DND-41 (cell line): ENCODE measurements around the gene C2CD3.

Source experiments
- ATAC-seq: fragments of 200-7000 bp; cut with Tn5 transposase; 3 replicates; pipeline ENCODE4 v1.9.1; 2021; ENCODE audit warnings: low read depth; ENCODE audit not compliant: insufficient read depth
- DNase-seq: peaks from one replicate; pipeline ENCODE4 v3.0.0-alpha.2; 2020
- H2AFZ ChIP-seq: 2 replicates; pipeline ENCODE4 v1.6.0; 2012; ENCODE audit warnings: low read depth, low read length
- H3K27ac ChIP-seq: 2 replicates; pipeline ENCODE4 v1.5.1; 2012; ENCODE audit warnings: low read length, inconsistent platforms
- H3K27me3 ChIP-seq: fragments of 200-600 bp; sonication (generic); 2 replicates; pipeline ENCODE4 v1.6.0; 2012; ENCODE audit warnings: low read length, mild to moderate bottlenecking, inconsistent platforms; ENCODE audit not compliant: insufficient read depth, poor library complexity
- H3K36me3 ChIP-seq: 2 replicates; pipeline ENCODE4 v1.5.1; 2012; ENCODE audit warnings: low read length, inconsistent platforms; ENCODE audit not compliant: insufficient read depth
- H3K4me1 ChIP-seq: 2 replicates; pipeline ENCODE4 v1.5.1; 2012; ENCODE audit warnings: mild to moderate bottlenecking, low read length; ENCODE audit not compliant: insufficient read depth
- H3K4me2 ChIP-seq: 2 replicates; pipeline ENCODE4 v1.6.0; 2012; ENCODE audit warnings: mild to moderate bottlenecking, moderate library complexity, low read length, inconsistent platforms; ENCODE audit not compliant: insufficient read depth
- H3K4me3 ChIP-seq, 2 experiments: fragments of 200-600 bp in 1 of 2; shearing (Covaris generic) in 1 of 2; 2 replicates each; pipeline ENCODE4 v1.5.1; 2012 to 2016; ENCODE audit warnings: inconsistent platforms in 2 of 2, low read length in 2 of 2, mild to moderate bottlenecking in 2 of 2, low read depth in 1 of 2, moderate library complexity in 1 of 2
- H3K79me2 ChIP-seq: 2 replicates; pipeline ENCODE4 v1.6.0; 2012; ENCODE audit warnings: low read length, inconsistent platforms; ENCODE audit not compliant: insufficient read depth
- H3K9ac ChIP-seq: 2 replicates; pipeline ENCODE4 v1.6.0; 2012; ENCODE audit warnings: low read depth, mild to moderate bottlenecking, inconsistent platforms, low read length, moderate library complexity
- H3K9me3 ChIP-seq: 2 replicates; pipeline ENCODE4 v1.5.1; 2012; ENCODE audit warnings: low read length, moderate library complexity, mild to moderate bottlenecking, inconsistent platforms; ENCODE audit not compliant: insufficient read depth, severe bottlenecking
- H4K20me1 ChIP-seq: 2 replicates; pipeline ENCODE4 v1.6.0; 2012; ENCODE audit warnings: low read length; ENCODE audit not compliant: insufficient read depth
- EZH2 ChIP-seq: IDR thresholded peaks from 3 replicates; pipeline ENCODE4 v1.6.1; 2012; ENCODE audit warnings: borderline replicate concordance, low read depth, mild to moderate bottlenecking, moderate library complexity, low read length, inconsistent platforms; ENCODE audit not compliant: severe bottlenecking
- TF ChIP-seq, protein P1 (sequence below): IDR thresholded peaks from 2 replicates; pipeline ENCODE4 v1.5.1; 2012; ENCODE audit warnings: borderline replicate concordance, low read length, moderate library complexity, mild to moderate bottlenecking; ENCODE audit not compliant: poor library complexity, severe bottlenecking; ENCODE audit errors: extremely low read depth

C2CD3 gene

DNA sequence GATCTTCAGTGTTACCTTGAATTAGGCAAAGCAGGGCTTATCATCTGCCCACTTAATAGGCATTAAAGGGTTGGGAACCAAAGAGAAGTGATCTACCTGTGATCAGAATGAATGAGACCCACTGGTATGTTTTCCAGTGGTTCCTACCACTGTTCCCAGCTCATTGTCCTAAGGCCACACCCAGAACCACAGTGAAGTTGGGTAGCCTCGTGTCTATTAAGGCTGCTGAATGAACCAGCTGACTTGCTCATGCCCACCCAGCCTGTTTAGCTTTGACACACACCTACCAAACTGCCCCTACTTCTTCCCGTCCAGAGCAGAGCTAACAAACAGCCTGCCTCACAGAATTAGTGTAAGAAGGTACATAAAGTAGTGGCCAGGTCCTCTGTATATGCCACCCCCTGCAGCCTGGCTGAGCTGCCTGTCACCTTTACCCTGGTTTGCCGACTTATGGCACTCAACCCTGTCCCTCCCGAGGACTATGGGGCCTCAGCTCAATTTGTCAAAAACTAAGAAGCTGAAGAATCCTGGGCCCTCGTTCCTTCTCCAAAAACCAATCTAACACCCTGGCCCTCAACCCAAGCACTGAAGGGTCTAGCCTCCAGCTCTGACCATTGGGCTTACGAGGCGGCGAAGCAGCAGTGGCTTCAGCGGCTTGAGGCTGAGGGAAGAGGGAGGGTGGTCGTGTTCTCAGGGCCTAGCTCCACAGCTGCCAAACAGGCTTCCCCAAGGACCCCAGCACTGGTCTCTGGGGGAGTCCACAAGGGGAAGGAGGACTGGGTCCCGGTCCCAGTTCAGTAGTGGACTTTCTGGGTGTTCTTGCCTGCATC lies 198.0 kb downstream of the C2CD3 start:
- no peak overlapping the region for H3K27ac ChIP-seq

DNA sequence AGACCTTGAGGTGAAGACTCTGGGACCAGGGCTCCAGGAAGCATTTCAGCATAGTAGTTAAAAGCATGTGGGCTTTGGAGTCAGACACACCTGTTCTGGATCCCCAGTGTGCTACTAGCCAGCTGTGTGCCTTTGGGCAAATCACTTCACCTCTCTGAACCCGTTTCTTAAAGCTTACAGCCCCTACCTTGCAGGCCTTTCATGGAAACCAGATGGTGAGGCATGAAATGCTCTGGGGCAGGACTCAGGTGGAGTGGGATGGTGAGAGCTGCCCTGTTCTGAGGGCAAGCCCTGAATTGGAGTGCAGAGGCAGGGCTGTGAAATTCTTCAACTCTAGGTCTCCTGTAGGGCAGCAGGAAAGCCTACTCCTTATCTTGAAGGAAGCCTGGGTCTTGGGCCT lies 198.6 kb downstream of the C2CD3 start:
- peaks cover 18% of the 10 kb centered on the region for H4K20me1 ChIP-seq
- H3K9ac ChIP-seq: no peak overlapping the region
- H3K4me3 ChIP-seq: no peak overlapping the region
- H3K4me1 ChIP-seq: peaks cover 20% of the 10 kb centered on the region; the same call in 1 of the 2 replicates
- no peaks in the 10 kb centered on the region for H3K9me3 ChIP-seq
- no peak overlapping the region for H2AFZ ChIP-seq
- H3K27me3 ChIP-seq: no peaks in the 10 kb centered on the region
- H3K79me2 ChIP-seq: no peaks in the 10 kb centered on the region
- H3K4me2 ChIP-seq: no peak overlapping the region
- 0 out of 3 replicates have a peak, but pooled peaks have one; percentile 4 for ATAC-seq
- peaks cover 34% of the 10 kb centered on the region for H3K36me3 ChIP-seq
- no peak overlapping the region for H3K27ac ChIP-seq
- TF ChIP-seq, protein P1, sequence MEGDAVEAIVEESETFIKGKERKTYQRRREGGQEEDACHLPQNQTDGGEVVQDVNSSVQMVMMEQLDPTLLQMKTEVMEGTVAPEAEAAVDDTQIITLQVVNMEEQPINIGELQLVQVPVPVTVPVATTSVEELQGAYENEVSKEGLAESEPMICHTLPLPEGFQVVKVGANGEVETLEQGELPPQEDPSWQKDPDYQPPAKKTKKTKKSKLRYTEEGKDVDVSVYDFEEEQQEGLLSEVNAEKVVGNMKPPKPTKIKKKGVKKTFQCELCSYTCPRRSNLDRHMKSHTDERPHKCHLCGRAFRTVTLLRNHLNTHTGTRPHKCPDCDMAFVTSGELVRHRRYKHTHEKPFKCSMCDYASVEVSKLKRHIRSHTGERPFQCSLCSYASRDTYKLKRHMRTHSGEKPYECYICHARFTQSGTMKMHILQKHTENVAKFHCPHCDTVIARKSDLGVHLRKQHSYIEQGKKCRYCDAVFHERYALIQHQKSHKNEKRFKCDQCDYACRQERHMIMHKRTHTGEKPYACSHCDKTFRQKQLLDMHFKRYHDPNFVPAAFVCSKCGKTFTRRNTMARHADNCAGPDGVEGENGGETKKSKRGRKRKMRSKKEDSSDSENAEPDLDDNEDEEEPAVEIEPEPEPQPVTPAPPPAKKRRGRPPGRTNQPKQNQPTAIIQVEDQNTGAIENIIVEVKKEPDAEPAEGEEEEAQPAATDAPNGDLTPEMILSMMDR: no peak
- TF ChIP-seq EZH2: no peak
- no peak for DNase-seq

More for the DNA sequence above, 198.0 kb downstream of the C2CD3 start:
- peaks cover 22% of the 10 kb centered on the region for H3K4me1 ChIP-seq
- H3K9me3 ChIP-seq: no peaks in the 10 kb centered on the region
- DNase-seq (no peak), ATAC-seq (no peak)
- no peak overlapping the region for H3K9ac ChIP-seq
- peaks cover 40% of the 10 kb centered on the region for H3K36me3 ChIP-seq
- TF ChIP-seq, protein P1: no peak
- no peak for TF ChIP-seq EZH2
- H3K79me2 ChIP-seq: no peaks in the 10 kb centered on the region
- H4K20me1 ChIP-seq: peaks cover 19% of the 10 kb centered on the region
- H3K27me3 ChIP-seq: no peaks in the 10 kb centered on the region
- H3K4me2 ChIP-seq: no peak overlapping the region
- no peak overlapping the region for H3K4me3 ChIP-seq
- H2AFZ ChIP-seq: no peak overlapping the region

DNA sequence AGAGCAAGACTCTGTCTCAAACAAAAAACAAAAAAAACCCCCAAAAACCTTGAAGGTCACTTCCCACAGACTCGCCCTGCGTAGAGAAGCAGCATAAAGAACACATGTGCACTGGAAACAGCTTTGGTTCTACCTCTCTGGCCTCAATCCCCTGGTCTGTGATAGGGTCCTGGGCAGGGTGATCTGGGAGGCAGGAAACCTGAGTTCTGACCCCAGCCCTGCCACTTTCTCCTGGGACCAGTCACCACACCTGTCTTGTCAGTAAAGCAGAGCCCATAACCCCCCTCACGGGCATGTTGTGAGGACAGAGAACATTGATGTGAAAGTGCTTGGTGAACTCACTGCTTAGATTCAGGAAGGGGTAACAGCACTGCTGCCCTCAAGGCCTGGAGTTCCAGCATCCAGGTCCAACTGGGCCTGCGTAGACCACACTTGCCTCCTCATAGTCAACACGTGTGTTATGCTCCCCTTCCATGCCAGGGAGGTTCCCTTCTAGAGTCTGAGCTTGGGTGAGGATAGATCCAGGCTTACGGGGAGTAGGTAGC lies 199.6 kb downstream of the C2CD3 start:
- ATAC-seq (peak; percentile 10; the same call in 2 of the 3 replicates), DNase-seq (no peak)
- Histone ChIP-seq H3K27me3 (no peaks in the 10 kb centered on the region), H3K27ac (no peak overlapping the region), H3K36me3 (peaks cover 24% of the 10 kb centered on the region), H3K9ac (no peak overlapping the region), H3K79me2 (no peaks in the 10 kb centered on the region), H3K4me2 (no peak overlapping the region), H3K4me3 (no peak overlapping the region), H3K9me3 (no peaks in the 10 kb centered on the region), H2AFZ (no peak overlapping the region), H3K4me1 (peaks cover 20% of the 10 kb centered on the region; the same call in 1 of the 2 replicates), H4K20me1 (peaks cover 12% of the 10 kb centered on the region)
- TF ChIP-seq, protein P1: no peak
- no peak for TF ChIP-seq EZH2
